GM18505 (cell line): ENCODE measurements around the gene ABI3BP.

Experiments
- ATAC-seq: cut with Tn5 transposase; IDR thresholded peaks from one replicate; pipeline ENCODE4 v1.9.1; 2021; ENCODE audit not compliant: unreplicated experiment
- POLR2A ChIP-seq: IDR thresholded peaks from 4 replicates; pipeline ENCODE4 v1.6.1; 2011; ENCODE audit warnings: borderline replicate concordance; ENCODE audit not compliant: insufficient read depth, insufficient read length; ENCODE audit errors: extremely low read depth

Gene ABI3BP

DNA sequence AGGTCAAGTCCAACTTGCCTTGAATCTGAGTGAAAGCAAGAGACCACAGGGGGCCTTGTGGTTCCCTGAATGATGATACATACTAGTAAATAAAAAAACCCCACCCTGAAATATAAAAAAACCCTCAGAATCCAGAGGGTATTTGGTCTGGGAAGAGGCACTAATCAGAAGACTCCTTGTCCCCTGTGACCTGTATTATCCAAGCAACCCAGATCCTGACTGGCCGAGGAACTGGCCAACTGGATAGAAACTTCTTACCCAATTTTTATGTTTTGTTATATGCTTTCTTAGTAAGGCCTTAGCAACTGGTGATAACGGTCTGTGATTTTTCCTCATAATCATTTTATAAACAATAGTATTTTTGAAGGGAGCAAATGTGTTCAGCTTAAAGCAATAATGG is 17.5 kb downstream of the ABI3BP start:
- no peak for TF ChIP-seq POLR2A
- no peak for ATAC-seq

DNA sequence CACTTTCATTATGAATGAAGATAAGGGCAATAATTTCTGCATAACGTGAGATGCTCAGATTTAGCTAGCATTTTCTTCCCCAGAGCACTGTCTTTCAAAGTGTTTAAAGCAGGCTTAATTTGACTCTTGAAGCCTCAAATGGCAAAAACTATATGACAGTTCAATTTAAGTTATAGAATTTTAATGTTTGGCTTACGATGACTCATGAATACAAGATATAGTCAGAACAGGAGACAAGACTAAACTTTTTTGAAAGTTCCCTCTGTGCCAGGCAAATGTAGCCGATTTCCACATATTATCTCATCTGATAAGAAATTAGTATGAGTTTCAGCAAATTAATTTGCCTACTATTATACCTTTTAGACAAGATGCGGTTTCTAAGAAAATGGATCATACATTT is 19.6 kb downstream of the ABI3BP start:
- TF ChIP-seq POLR2A: no peak
- ATAC-seq: no peak

DNA sequence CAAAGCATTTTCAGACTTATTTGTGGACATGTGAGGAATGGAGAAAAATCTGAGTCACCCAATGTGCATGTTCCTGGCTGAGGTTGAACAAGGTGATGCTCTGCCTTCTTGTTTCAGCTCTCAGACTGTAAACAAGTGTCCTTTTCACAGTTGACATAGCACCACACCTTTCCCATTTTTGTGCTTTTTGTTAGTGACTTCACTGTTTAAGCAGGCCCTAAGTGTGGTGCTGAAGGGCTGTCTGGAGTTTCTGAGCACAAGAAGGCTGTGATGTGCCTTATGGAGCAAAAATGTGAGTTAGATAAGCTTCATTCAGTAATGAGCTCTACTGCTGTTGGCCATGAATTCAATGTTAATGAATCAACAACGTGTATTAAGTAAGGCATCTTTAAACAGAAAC is 20.4 kb downstream of the ABI3BP start:
- no peak for ATAC-seq
- no peak for TF ChIP-seq POLR2A

DNA sequence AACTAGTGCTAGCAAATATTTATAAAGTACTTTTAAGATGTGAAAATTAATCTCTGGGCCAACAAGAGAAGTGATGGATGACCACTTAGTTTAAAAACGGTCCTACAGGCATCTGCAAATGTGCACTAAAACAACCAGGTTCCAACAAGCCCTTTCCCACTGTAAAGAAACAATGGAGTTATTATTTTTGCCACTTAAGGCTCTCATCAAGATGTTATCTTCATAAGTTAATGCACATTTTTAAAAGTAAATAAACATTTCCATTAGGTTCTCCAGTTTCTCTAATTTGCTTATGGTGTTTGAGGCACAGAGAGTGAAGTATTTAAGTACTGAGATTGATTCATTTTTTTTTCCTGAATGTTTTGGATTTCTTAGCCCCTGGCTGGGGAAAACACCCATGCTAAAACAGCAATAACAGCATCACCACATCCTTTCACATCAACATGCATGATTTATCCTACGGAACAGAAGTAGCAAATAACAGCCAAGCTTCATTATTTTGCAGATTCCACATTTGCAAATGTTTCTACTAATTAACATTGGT is 20.8 kb downstream of the ABI3BP start:
- no peak for ATAC-seq
- no peak for TF ChIP-seq POLR2A

DNA sequence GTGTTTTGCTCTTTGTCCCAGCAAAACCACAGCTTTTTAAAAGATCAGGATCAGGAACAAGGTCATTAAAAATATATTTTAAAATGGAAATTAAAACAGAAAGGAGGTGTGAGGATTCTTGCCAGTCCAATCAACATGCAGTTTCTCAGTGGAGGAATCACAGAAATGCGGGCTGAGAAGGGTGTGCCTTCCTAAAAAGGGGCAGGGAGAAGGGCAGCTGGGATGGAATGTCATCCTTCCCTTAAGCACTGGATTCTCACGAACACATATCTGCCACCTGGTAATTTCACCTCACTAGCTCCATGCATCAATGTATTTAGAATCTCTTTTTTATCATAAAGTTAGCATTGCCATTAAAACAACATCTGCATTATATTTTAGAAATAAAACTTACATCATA is 21.4 kb downstream of the ABI3BP start:
- TF ChIP-seq POLR2A: no peak
- no peak for ATAC-seq

DNA sequence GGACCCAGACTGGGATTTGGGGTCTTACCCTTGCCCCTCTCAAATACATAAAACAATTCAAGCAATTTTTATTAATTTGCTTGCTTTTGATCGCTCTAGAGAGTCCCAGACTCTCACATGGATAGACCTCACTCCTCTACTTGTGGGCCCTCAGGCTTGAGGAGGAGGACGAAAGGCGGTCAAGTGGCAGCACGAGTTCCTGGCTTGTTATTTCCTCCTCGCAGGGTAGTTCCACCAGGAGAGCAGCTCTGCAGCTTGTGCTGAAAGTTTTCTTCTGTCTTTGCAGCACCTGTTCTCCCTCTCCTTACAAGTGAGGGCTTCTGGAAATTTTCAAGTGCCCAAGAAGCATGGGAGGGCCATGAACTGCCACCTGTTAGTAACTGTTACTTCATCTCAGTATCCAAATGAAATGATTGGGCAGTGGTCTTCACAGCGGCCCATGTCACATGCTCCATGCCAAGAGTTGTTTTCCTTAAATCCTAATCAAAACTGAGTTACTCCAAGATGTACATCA is 22.7 kb downstream of the ABI3BP start:
- TF ChIP-seq POLR2A: no peak
- no peak for ATAC-seq

GRCh38 chr3:100968932-100969906 is 24.0 kb downstream of the ABI3BP start:
- no peak for TF ChIP-seq POLR2A
- ATAC-seq: no peak

DNA sequence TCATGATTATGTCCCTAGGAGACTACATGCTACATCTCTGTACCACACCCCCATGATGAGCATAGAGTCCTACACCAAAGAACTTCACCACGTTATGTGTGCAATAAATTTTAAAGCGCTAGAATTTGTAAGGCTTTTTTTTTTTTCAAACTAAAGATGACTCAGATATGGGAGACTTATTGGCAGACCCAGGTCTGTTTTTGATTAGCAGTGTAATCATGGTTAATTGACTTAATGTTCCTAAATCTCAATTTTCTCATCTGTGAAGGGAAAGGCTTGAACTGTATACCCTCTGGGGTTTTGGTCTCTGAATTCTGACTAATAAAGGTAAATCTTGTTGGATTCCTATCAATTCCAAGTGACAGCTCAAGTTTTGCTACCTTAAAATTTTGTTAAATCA is 26.4 kb downstream of the ABI3BP start:
- TF ChIP-seq POLR2A: no peak
- ATAC-seq: no peak

GRCh38 chr3:100966049-100966491 is 27.2 kb downstream of the ABI3BP start:
- ATAC-seq: no peak
- TF ChIP-seq POLR2A: no peak

DNA sequence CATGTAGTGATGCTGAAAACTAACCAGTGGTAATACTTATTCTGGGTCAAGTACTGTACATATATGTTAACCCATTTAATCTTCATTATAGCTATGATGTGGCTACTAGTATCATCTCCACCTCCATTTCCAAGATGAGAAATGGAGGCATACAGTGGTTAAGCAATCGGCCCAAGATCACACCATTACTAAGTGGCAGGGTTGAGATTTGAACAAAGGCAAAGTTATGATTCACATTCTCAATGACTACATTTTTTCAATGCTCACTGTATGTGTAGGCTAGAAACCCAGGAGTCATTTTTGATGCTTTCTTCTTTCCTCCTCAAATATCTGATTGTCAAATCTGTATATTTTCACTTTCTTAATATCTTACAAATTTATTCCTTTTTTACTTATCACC is 30.2 kb downstream of the ABI3BP start:
- ATAC-seq: no peak
- no peak for TF ChIP-seq POLR2A

GRCh38 chr3:100957261-100957986 is 35.8 kb downstream of the ABI3BP start:
- TF ChIP-seq POLR2A: no peak
- no peak for ATAC-seq

- TF ChIP-seq POLR2A: no peak
Observed at GRCh38 chr3:100956276-100956675, 36.9 kb downstream of the ABI3BP start.

DNA sequence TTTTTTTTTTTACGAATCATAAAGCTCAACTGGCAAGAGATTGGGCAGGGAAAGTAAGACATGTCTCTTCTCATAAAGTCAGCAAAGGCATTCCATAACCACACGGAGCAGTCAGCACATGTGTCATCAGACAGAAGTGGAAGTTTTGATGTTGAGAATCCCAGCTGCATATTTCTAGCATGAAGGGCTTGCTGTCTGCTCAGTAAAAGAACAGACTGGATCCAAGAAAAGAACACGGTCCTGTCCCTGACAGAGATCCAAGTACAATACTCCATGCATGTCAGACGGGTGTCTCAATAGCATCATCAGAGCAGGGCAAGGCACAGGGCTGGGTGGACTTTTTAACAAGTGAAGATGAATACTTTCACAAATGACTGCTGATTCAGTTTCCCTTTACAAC is 38.2 kb downstream of the ABI3BP start:
- no peak for TF ChIP-seq POLR2A
- ATAC-seq: no peak

More at GRCh38 chr3:100956276-100956675, 36.9 kb downstream of the ABI3BP start:
- ATAC-seq: no peak
